ENCODE measurements around the gene SOD3.

SOD3 gene

GRCh38 chr4:24816797-24817196 is 21.4 kb downstream of the SOD3 start:
- H3K4me2 ChIP-seq (ENCODE audit: low read length) = no peak overlapping the region
- no peaks in the 10 kb centered on the region for H3K9me3 ChIP-seq (ENCODE audit: control insufficient read depth, low read length)
- no peak for TF ChIP-seq CTCF (IDR thresholded peaks at IDR 0.05)
- H3K27me3 ChIP-seq (ENCODE audit: control insufficient read depth, insufficient read depth, low read length) = no peaks in the 10 kb centered on the region
- no peak overlapping the region for H3K9ac ChIP-seq
- no peaks in the 10 kb centered on the region for H3K4me1 ChIP-seq
- no peaks in the 10 kb centered on the region for H3K36me3 ChIP-seq (ENCODE audit: control insufficient read depth, insufficient read depth, low read length)
- H3K4me3 ChIP-seq (ENCODE audit: low read depth, low read length) = no peak overlapping the region
- H3K79me2 ChIP-seq = no peaks in the 10 kb centered on the region
- H2AFZ ChIP-seq = no peak overlapping the region
- no peak overlapping the region for H3K27ac ChIP-seq

GRCh38 chr4:24820541-24820940 is 25.2 kb downstream of the SOD3 start:
- Histone ChIP-seq H3K9me3 (ENCODE audit: control insufficient read depth, low read length) (no peaks in the 10 kb centered on the region), H3K4me2 (ENCODE audit: low read length) (no peak overlapping the region), H3K4me3 (ENCODE audit: low read depth, low read length) (no peak overlapping the region), H3K4me1 (no peaks in the 10 kb centered on the region), H3K36me3 (ENCODE audit: control insufficient read depth, insufficient read depth, low read length) (no peaks in the 10 kb centered on the region), H2AFZ (no peak overlapping the region), H3K79me2 (no peaks in the 10 kb centered on the region), H3K27ac (no peak overlapping the region), H3K9ac (no peak overlapping the region), H3K27me3 (ENCODE audit: control insufficient read depth, insufficient read depth, low read length) (no peaks in the 10 kb centered on the region)
- no peak for TF ChIP-seq CTCF (IDR thresholded peaks at IDR 0.05)

- Histone ChIP-seq H3K4me2 (ENCODE audit: low read length) (no peak overlapping the region), H3K79me2 (no peaks in the 10 kb centered on the region), H3K36me3 (ENCODE audit: control insufficient read depth, insufficient read depth, low read length) (no peaks in the 10 kb centered on the region), H3K9ac (no peak overlapping the region), H3K27me3 (ENCODE audit: control insufficient read depth, insufficient read depth, low read length) (no peaks in the 10 kb centered on the region), H3K27ac (no peak overlapping the region), H3K9me3 (ENCODE audit: control insufficient read depth, low read length) (no peaks in the 10 kb centered on the region), H3K4me3 (ENCODE audit: low read depth, low read length) (no peak overlapping the region), H3K4me1 (no peaks in the 10 kb centered on the region), H2AFZ (no peak overlapping the region)
- TF ChIP-seq CTCF (IDR thresholded peaks at IDR 0.05) = no peak
Measured at GRCh38 chr4:24824720-24825119, 29.3 kb downstream of the SOD3 start.

- Histone ChIP-seq H3K27me3 (ENCODE audit: control insufficient read depth, insufficient read depth, low read length) (no peaks in the 10 kb centered on the region), H3K9me3 (ENCODE audit: control insufficient read depth, low read length) (no peaks in the 10 kb centered on the region), H3K4me2 (ENCODE audit: low read length) (no peak overlapping the region), H3K4me1 (no peaks in the 10 kb centered on the region), H3K79me2 (no peaks in the 10 kb centered on the region), H3K9ac (no peak overlapping the region), H3K36me3 (ENCODE audit: control insufficient read depth, insufficient read depth, low read length) (no peaks in the 10 kb centered on the region), H3K27ac (no peak overlapping the region), H2AFZ (no peak overlapping the region), H3K4me3 (ENCODE audit: low read depth, low read length) (no peak overlapping the region)
- TF ChIP-seq CTCF (IDR thresholded peaks at IDR 0.05) = no peak
Measured at GRCh38 chr4:24831637-24832036, 36.3 kb downstream of the SOD3 start.

GRCh38 chr4:24835696-24836095 is 40.3 kb downstream of the SOD3 start:
- H3K9me3 ChIP-seq (ENCODE audit: control insufficient read depth, low read length) = no peaks in the 10 kb centered on the region
- no peak for TF ChIP-seq CTCF (IDR thresholded peaks at IDR 0.05)
- H3K27ac ChIP-seq = no peak overlapping the region
- no peak overlapping the region for H3K4me2 ChIP-seq (ENCODE audit: low read length)
- no peaks in the 10 kb centered on the region for H3K4me1 ChIP-seq
- no peak overlapping the region for H2AFZ ChIP-seq
- H3K4me3 ChIP-seq (ENCODE audit: low read depth, low read length) = no peak overlapping the region
- H3K79me2 ChIP-seq = no peaks in the 10 kb centered on the region
- no peaks in the 10 kb centered on the region for H3K36me3 ChIP-seq (ENCODE audit: control insufficient read depth, insufficient read depth, low read length)
- no peak overlapping the region for H3K9ac ChIP-seq
- no peaks in the 10 kb centered on the region for H3K27me3 ChIP-seq (ENCODE audit: control insufficient read depth, insufficient read depth, low read length)
